K562 (cell line): ENCODE results near the gene GMDS. TPM values are rescaled to one million over a fixed set of nuclear protein-coding genes. Genes with fewer than 3 reads are reported as not detected.

Experiments used
- ATAC-seq: fragments of 200-7000 bp; cut with Tn5 transposase; 3 replicates; pipeline ENCODE4 v1.9.1; 2020; ENCODE audit warnings: moderate library complexity
- BruUV-seq: library from RNA; stranded (reverse); fragments of 400-500 nt; replicated peaks from 2 replicates; lab custom pipeline; 2021; lab: Mats Ljungman, UMichigan
- CTCF ChIA-PET: fragments of 300-600 bp; formaldehyde crosslinking; extraction: SDS; loops from one replicate; lab custom pipeline; 2021; ENCODE audit warnings: low intra/inter-chr PET ratio; lab: Yijun Ruan, JAX
- POLR2A ChIA-PET: fragments of 300-600, 350-650 bp; sonication (Branson Sonifier 250); formaldehyde crosslinking; extraction: SDS; loops from one replicate; lab custom pipeline; 2021; ENCODE audit warnings: antibody characterized with exemption, inconsistent platforms; lab: Yijun Ruan, JAX
- DNase-seq, 4 experiments: peaks; one replicate each; pipeline versions ENCODE4 v3.0.0 to v3.0.0-alpha.2; 2011 to 2018; ENCODE audit warnings: low spot score in 3 of 4, mixed read lengths in 3 of 4; ENCODE audit errors: extremely low read depth in 1 of 4
- FAIRE-seq: peaks from 2 replicates; lab custom pipeline; 2011; peaks lifted over from hg19 to GRCh38; lab: Jason Lieb, UNC
- H2AFZ ChIP-seq: 2 replicates; pipeline ENCODE4 v1.6.0; 2011; ENCODE audit warnings: low read depth, low read length, control low read depth, inconsistent platforms
- H3K27ac ChIP-seq: fragments of 200-600 bp; 3 replicates; pipeline ENCODE4 v1.8.0; 2011; ENCODE audit warnings: low read depth, mild to moderate bottlenecking, control low read depth, inconsistent platforms, low read length, moderate library complexity, mixed read lengths; ENCODE audit errors: extremely low read depth
- H3K27me3 ChIP-seq, 2 experiments: fragments of 300-600 bp in 1 of 2; 2 replicates in 1 of 2; 3 replicates in 1 of 2; pipeline versions ENCODE4 v1.6.0 to v1.8.0; 2011; ENCODE audit warnings: inconsistent platforms in 2 of 2, low read length in 2 of 2, mild to moderate bottlenecking in 1 of 2, mixed read lengths in 1 of 2, moderate library complexity in 1 of 2; ENCODE audit not compliant: control insufficient read depth in 2 of 2, insufficient read depth in 2 of 2
- H3K36me3 ChIP-seq: fragments of 300-600 bp; 3 replicates; pipeline ENCODE4 v1.8.0; 2011; ENCODE audit warnings: mild to moderate bottlenecking, low read length, inconsistent platforms; ENCODE audit not compliant: control insufficient read depth, insufficient read depth
- H3K4me1 ChIP-seq, 2 experiments: fragments of 200-600 bp in 1 of 2; replicated peaks in 1 of 2; 2 replicates in 1 of 2; 3 replicates in 1 of 2; pipeline versions ENCODE4 v1.5.1 to v1.8.0; 2011; ENCODE audit warnings: inconsistent platforms in 2 of 2, low read length in 2 of 2, mild to moderate bottlenecking in 1 of 2, mixed read lengths in 1 of 2, moderate library complexity in 1 of 2; ENCODE audit not compliant: control insufficient read depth in 2 of 2, insufficient read depth in 2 of 2
- H3K4me2 ChIP-seq: 2 replicates; pipeline ENCODE4 v1.6.1; 2011; ENCODE audit warnings: low read length, control low read depth, inconsistent platforms, mixed read lengths; ENCODE audit not compliant: insufficient read depth
- H3K4me3 ChIP-seq: fragments of 200-600 bp; sonication (generic), shearing (Covaris generic); 2 replicates; pipeline ENCODE4 v1.5.1; 2016; ENCODE audit warnings: control low read depth, inconsistent platforms
- H3K79me2 ChIP-seq: fragments of 200-600 bp; 3 replicates; pipeline ENCODE4 v1.8.0; 2011; ENCODE audit warnings: low read length, inconsistent platforms; ENCODE audit not compliant: control insufficient read depth, insufficient read depth
- H3K9ac ChIP-seq, 2 experiments: 2 replicates each; pipeline versions ENCODE4 v1.6.0 to v1.6.1; 2011; ENCODE audit warnings: low read depth in 2 of 2, low read length in 2 of 2, control low read depth in 1 of 2, inconsistent platforms in 1 of 2, mild to moderate bottlenecking in 1 of 2, mixed read lengths in 1 of 2; ENCODE audit not compliant: insufficient read depth in 1 of 2
- H3K9me1 ChIP-seq: one replicate; pipeline ENCODE4 v1.6.0; 2011; ENCODE audit warnings: inconsistent platforms, mild to moderate bottlenecking, low read length, moderate library complexity; ENCODE audit not compliant: control insufficient read depth, insufficient read depth
- H3K9me3 ChIP-seq: replicated peaks from 2 replicates; pipeline ENCODE4 v1.5.1; 2011; ENCODE audit warnings: low read depth, low read length, inconsistent platforms; ENCODE audit not compliant: control insufficient read depth, insufficient read depth
- H4K20me1 ChIP-seq: replicated peaks from 2 replicates; pipeline ENCODE4 v1.6.1; 2011; ENCODE audit warnings: low read length, inconsistent platforms, mixed read lengths; ENCODE audit not compliant: control insufficient read depth, insufficient read depth
- CBX1 ChIP-seq: sonication (generic); IDR thresholded peaks from 2 replicates; pipeline ENCODE4 v1.6.1; 2016; ENCODE audit warnings: antibody characterized with exemption, low read depth, mild to moderate bottlenecking
- EWSR1 ChIP-seq: fragments of 450-650 bp; IDR thresholded peaks from 2 replicates; pipeline ENCODE4 v1.6.1; 2018; ENCODE audit warnings: borderline replicate concordance, mild to moderate bottlenecking, low read depth, moderate library complexity; ENCODE audit not compliant: partially characterized antibody
- GATAD2A ChIP-seq: fragments of 450-650 bp; IDR thresholded peaks from 2 replicates; pipeline ENCODE4 v1.6.1; 2017
- HNRNPH1 ChIP-seq: fragments of 200-400 bp; formaldehyde crosslinking; optimal IDR thresholded peaks from 2 replicates; pipeline ENCODE3; 2017; ENCODE audit warnings: low read depth, mild to moderate bottlenecking, low read length, moderate library complexity
- MAZ ChIP-seq, 2 experiments: fragments of 450-650 bp in 1 of 2; sonication (generic) in 1 of 2; formaldehyde crosslinking; IDR thresholded peaks in 1 of 2; conservative IDR thresholded peaks in 1 of 2; 2 replicates each; pipeline versions ENCODE4 v1.4.0 to v1.5.0; 2020; ENCODE audit warnings: mild to moderate bottlenecking in 1 of 2, missing genetic modification reagents in 1 of 2
- NCOA1 ChIP-seq: fragments of 450-650 bp; IDR thresholded peaks from 2 replicates; pipeline ENCODE4 v1.6.1; 2016; ENCODE audit warnings: low read depth
- NFIX ChIP-seq: fragments of 250-450 bp; sonication (Bioruptor Pico); IDR thresholded peaks from 2 replicates; pipeline ENCODE4 v1.4.0; 2020; ENCODE audit warnings: low read depth, mild to moderate bottlenecking, moderate library complexity
- NUFIP1 ChIP-seq: fragments of 450-650 bp; IDR thresholded peaks from 2 replicates; pipeline ENCODE4 v1.6.1; 2018; ENCODE audit not compliant: partially characterized antibody
- RBFOX2 ChIP-seq: fragments of 200-400 bp; formaldehyde crosslinking; IDR thresholded peaks from 2 replicates; pipeline ENCODE4 v1.6.1; 2017; ENCODE audit warnings: low read depth, mild to moderate bottlenecking, low read length, moderate library complexity
- SETDB1 ChIP-seq: IDR thresholded peaks from one replicate; pipeline ENCODE4 v1.6.1; 2012; ENCODE audit warnings: low read length, control low read depth, inconsistent platforms
- SMC3 ChIP-seq: conservative IDR thresholded peaks from 2 replicates; pipeline ENCODE4 v1.6.1; 2011; ENCODE audit warnings: low read depth, low read length, improper control_type of control experiment; ENCODE audit not compliant: insufficient read depth
- SRF ChIP-seq, 2 experiments: fragments of 250-450, 450-650 bp in 1 of 2; sonication (Bioruptor Pico) in 1 of 2; sonication (generic) in 1 of 2; formaldehyde crosslinking; IDR thresholded peaks; 2 replicates each; pipeline versions ENCODE4 v1.5.0 to v1.5.1; 2020 to 2022; ENCODE audit warnings: mild to moderate bottlenecking in 1 of 2, missing genetic modification reagents in 1 of 2
- SRSF1 ChIP-seq: fragments of 200-400 bp; formaldehyde crosslinking; IDR thresholded peaks from 2 replicates; pipeline ENCODE4 v1.6.1; 2017; ENCODE audit warnings: mild to moderate bottlenecking, low read depth, low read length, moderate library complexity
- UBTF ChIP-seq, 2 experiments: IDR thresholded peaks; 2 replicates each; pipeline ENCODE4 v1.6.1; 2012; ENCODE audit warnings: improper control_type of control experiment in 2 of 2, low read depth in 2 of 2, low read length in 2 of 2, borderline replicate concordance in 1 of 2
- ZNF133 ChIP-seq: fragments of 250-450 bp; sonication (Bioruptor Pico); IDR thresholded peaks from 2 replicates; pipeline ENCODE4 v1.4.0; 2020; ENCODE audit warnings: mild to moderate bottlenecking
- ZNF347 ChIP-seq: fragments of 450-650 bp; formaldehyde crosslinking; IDR thresholded peaks from 2 replicates; pipeline ENCODE4 v1.4.0; 2020; ENCODE audit warnings: low read depth, mild to moderate bottlenecking, moderate library complexity
- ZNF589 ChIP-seq: fragments of 200-800 bp; sonication (Bioruptor generic); IDR thresholded peaks from 2 replicates; pipeline ENCODE4 v1.6.1; 2016; ENCODE audit warnings: low read depth, missing genetic modification characterization, missing compliant biosample characterization
- WGBS: fragments of 100-300 bp; shearing (Covaris generic); methylation state at CpG from one replicate; pipeline ENCODE4 v1.1.6; 2016; ENCODE audit warnings: low coverage, mixed read lengths; ENCODE audit not compliant: insufficient coverage; ENCODE audit errors: missing lambda C conversion rate; 5-methylcytosine and 5-hydroxymethylcytosine counted together
- in situ Hi-C: fragments of 300-500 bp; cut with MboI; formaldehyde crosslinking; loops from 4 replicates; pipeline ENCODE4 v1.15.0; 2018; ENCODE audit warnings: inconsistent platforms, mixed read lengths
- intact Hi-C: fragments of 100-400 bp; cut with micrococcal nuclease; formaldehyde crosslinking; loops from 2 replicates; pipeline ENCODE4 v1.14.2; 2022
- polyA plus RNA-seq, 8 experiments: library from polyadenylated mRNA; depleted of rRNA in 4 of 8; stranded (reverse) in 5 of 8; unstranded in 3 of 8; fragments of >200 nt; fragmentation: Nextera tagmentation in 2 of 8; fragmentation: Illumina TruSeq in 1 of 8; extraction: Ambion mirVana in 2 of 8; extraction: Trizol in 1 of 8; gene quantifications; 2 replicates each; pipeline versions ENCODE4 v1.2.1 to v1.2.3, GENCODE V29; 2011 to 2014; ENCODE audit warnings: inconsistent platforms in 1 of 8, missing spikeins in 1 of 8
- total RNA-seq, 7 experiments: library from RNA; depleted of rRNA in 6 of 7; stranded (reverse); fragments of >200 nt in 6 of 7; fragmentation: Illumina TruSeq in 2 of 7; extraction: Trizol in 2 of 7; gene quantifications; 2 replicates each; pipeline versions ENCODE4 v1.2.1 to v1.2.3, GENCODE V29; 2011 to 2021; ENCODE audit warnings: low replicate concordance in 1 of 7

The GMDS gene
- total and polyA plus RNA-seq, 9 of the 15 experiments (the other 6 are each of a cell fraction or from before 2014, with no cell fraction given): 0.48 to 31.8 (median 13.4) TPM

GRCh38 chr6:1679688-1680068 lies 565.7 kb downstream of the GMDS start:
- no peak for ATAC-seq
- no peak for DNase-seq
- intact Hi-C loops: loop anchor here (10.0 kb wide), 1 partner anchor 905 kb away; no protein-coding TSS in a partner anchor
- Histone ChIP-seq H3K27ac (no peak overlapping the region), H3K9me1 (no peaks in the 10 kb centered on the region), H2AFZ (no peak overlapping the region), H3K36me3 (no peaks in the 10 kb centered on the region), H3K9me3 (no peaks in the 10 kb centered on the region), H4K20me1 (no peaks in the 10 kb centered on the region), H3K27me3 (peaks cover 19 to 28% of the 10 kb centered on the region in 2 experiments), H3K4me1 (no peaks in the 10 kb centered on the region), H3K9ac (no peak overlapping the region), H3K79me2 (no peaks in the 10 kb centered on the region), H3K4me3 (no peak overlapping the region), H3K4me2 (no peak overlapping the region)
- in situ Hi-C loops: no loop called here
- CTCF ChIA-PET: no interaction called here
- 0% methylated on average over 2 of the region's 2 CpGs for WGBS
- no peak for TF ChIP-seq SMC3
- TF ChIP-seq ZNF589: no peak
- TF ChIP-seq CBX1: no peak
- no peak for TF ChIP-seq ZNF133 (CRISPR knock-in tag)
- TF ChIP-seq HNRNPH1: no peak
- TF ChIP-seq NCOA1: no peak
- no peak for TF ChIP-seq RBFOX2
- no peak for TF ChIP-seq NFIX (CRISPR knock-in tag)
- no peak for TF ChIP-seq ZNF347 (CRISPR knock-in tag)
- TF ChIP-seq EWSR1: no peak
- TF ChIP-seq UBTF (IDR thresholded peaks at IDR 0.05; ENCODE audit: borderline replicate concordance in 1 of 2, low read depth in 2 of 2, low read length in 2 of 2): no peak
- TF ChIP-seq NUFIP1: no peak
- no peak for TF ChIP-seq SETDB1
- no peak for TF ChIP-seq MAZ (CRISPR knock-in tag; conservative IDR thresholded peaks at IDR 0.05 in 1 of 2, IDR thresholded peaks at IDR 0.05 in 1 of 2)
- no peak for TF ChIP-seq SRSF1
- TF ChIP-seq SRF (CRISPR knock-in tag; IDR thresholded peaks at IDR 0.05): no peak
- no peak for TF ChIP-seq GATAD2A
- BruUV-seq: no TSS peak
- FAIRE-seq: no peak
- POLR2A ChIA-PET: no interaction called here
